Suprapubic skin (tissue), 4 donors: ENCODE measurements around the gene AHDC1. TPM values are rescaled to one million over a fixed set of nuclear protein-coding genes. Genes with fewer than 3 reads are reported as not detected.
A peak's percentile ranks its signal among the peaks of the same experiment; 100 is the strongest.

ENCODE experiments used
- DNase-seq, 2 donors: peaks; one replicate each; pipeline ENCODE4 v3.0.0-alpha.2; 2019; ENCODE audit warnings: low spot score in 2 of 2
- H3K27ac ChIP-seq: fragments of 200-600 bp; sonication (generic); one replicate; pipeline ENCODE4 v1.5.1; 2019
- H3K27me3 ChIP-seq: fragments of 200-600 bp; sonication (generic); one replicate; pipeline ENCODE4 v1.5.1; 2019
- H3K36me3 ChIP-seq: fragments of 200-600 bp; sonication (generic); one replicate; pipeline ENCODE4 v1.5.1; 2019
- H3K4me1 ChIP-seq: fragments of 200-600 bp; sonication (generic); one replicate; pipeline ENCODE4 v1.5.1; 2019
- H3K4me3 ChIP-seq: fragments of 200-600 bp; sonication (generic); one replicate; pipeline ENCODE4 v1.5.1; 2019; ENCODE audit warnings: mild to moderate bottlenecking
- H3K9me3 ChIP-seq: fragments of 200-600 bp; sonication (generic); one replicate; pipeline ENCODE4 v1.5.1; 2019
- EP300 ChIP-seq: sonication (generic); formaldehyde crosslinking; IDR thresholded peaks from one replicate; pipeline ENCODE4 v1.6.1; 2017; ENCODE audit warnings: antibody characterized with exemption
- POLR2A ChIP-seq, 2 donors: fragments of 450-650 bp; IDR thresholded peaks; one replicate each; pipeline ENCODE4 v1.6.1; 2017; ENCODE audit warnings: antibody characterized with exemption in 2 of 2, mild to moderate bottlenecking in 2 of 2, moderate library complexity in 2 of 2
- POLR2AphosphoS5 ChIP-seq, 3 donors: sonication (generic); formaldehyde crosslinking; IDR thresholded peaks; one replicate each; pipeline ENCODE4 v1.6.1; 2017; ENCODE audit warnings: antibody characterized with exemption in 3 of 3
- WGBS: methylation state at CpG from one replicate; pipeline ENCODE4 v1.1.5; 2018; 5-methylcytosine and 5-hydroxymethylcytosine counted together
- total RNA-seq, 4 donors: library from RNA; depleted of rRNA; stranded (reverse); fragments of >200 nt; gene quantifications; one replicate each; pipeline ENCODE4 v1.1.0, GENCODE V29; 2016
- TF ChIP-seq, protein P1 (sequence below), 2 donors: fragments of 200-600 bp in 1 of 2; fragments of 450-650 bp in 1 of 2; sonication (generic) in 1 of 2; IDR thresholded peaks; one replicate each; pipeline ENCODE4 v1.5.1; 2016 to 2019; ENCODE audit warnings: antibody characterized with exemption in 2 of 2, mild to moderate bottlenecking in 1 of 2, moderate library complexity in 1 of 2

Gene AHDC1
- total RNA-seq, 4 donors from 2014 or later: 46.7 to 103 (median 60.1) TPM

DNA sequence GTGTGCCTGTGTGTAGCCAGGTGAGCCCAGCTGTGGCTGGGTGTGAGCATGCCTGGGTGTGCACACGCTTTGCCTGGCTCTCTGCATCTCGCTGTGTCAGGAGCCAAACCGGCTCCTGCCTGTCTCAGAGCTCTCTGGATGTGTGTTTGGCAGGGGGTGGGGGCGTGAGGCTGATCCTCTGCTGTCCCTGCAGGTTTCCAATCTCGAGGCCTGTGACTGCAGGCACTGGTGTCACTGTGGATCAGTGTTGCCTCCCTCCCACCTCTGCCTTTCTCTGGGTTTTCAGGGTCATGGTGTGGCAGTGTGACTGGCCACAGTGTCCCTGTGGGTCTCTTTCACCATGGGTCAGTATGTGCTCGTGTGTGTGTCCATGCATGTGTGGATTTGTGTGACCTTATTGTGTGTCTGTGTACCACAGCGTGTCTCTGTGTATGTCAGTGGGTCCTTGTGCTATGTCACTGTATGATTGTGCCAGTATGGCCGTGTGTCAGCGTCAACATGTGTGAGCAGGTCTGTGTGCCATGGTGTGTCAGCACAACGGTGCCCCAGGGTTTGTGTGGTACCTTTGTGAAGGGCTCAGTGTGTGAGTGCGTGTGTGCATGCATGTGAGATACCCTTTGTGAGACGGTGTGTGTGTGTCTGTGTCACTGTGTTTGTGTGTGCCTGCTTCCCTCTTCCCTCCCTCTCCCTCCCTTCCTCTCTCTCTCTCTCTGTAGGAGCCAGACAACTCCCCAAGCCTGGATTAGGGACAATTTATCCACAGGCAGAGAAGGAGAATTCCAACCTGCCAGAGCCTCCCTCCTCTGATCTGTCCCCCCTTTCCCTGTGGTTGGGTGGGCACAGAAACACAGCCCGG is 43.4 kb downstream of the AHDC1 start:
- WGBS: 34% methylated on average over 10 of the region's 13 CpGs
- Histone ChIP-seq H3K36me3 (no peaks in the 10 kb centered on the region), H3K4me1 (peaks cover 99% of the 10 kb centered on the region), H3K9me3 (no peaks in the 10 kb centered on the region), H3K27me3 (no peaks in the 10 kb centered on the region), H3K27ac (peak overlapping the region; percentile 84), H3K4me3 (no peak overlapping the region)
- DNase-seq: no peak
- TF ChIP-seq, protein P1, sequence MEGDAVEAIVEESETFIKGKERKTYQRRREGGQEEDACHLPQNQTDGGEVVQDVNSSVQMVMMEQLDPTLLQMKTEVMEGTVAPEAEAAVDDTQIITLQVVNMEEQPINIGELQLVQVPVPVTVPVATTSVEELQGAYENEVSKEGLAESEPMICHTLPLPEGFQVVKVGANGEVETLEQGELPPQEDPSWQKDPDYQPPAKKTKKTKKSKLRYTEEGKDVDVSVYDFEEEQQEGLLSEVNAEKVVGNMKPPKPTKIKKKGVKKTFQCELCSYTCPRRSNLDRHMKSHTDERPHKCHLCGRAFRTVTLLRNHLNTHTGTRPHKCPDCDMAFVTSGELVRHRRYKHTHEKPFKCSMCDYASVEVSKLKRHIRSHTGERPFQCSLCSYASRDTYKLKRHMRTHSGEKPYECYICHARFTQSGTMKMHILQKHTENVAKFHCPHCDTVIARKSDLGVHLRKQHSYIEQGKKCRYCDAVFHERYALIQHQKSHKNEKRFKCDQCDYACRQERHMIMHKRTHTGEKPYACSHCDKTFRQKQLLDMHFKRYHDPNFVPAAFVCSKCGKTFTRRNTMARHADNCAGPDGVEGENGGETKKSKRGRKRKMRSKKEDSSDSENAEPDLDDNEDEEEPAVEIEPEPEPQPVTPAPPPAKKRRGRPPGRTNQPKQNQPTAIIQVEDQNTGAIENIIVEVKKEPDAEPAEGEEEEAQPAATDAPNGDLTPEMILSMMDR (IDR thresholded peaks at IDR 0.05): no peak
- TF ChIP-seq POLR2A (IDR thresholded peaks at IDR 0.05): no peak
- no peak for TF ChIP-seq EP300

DNA sequence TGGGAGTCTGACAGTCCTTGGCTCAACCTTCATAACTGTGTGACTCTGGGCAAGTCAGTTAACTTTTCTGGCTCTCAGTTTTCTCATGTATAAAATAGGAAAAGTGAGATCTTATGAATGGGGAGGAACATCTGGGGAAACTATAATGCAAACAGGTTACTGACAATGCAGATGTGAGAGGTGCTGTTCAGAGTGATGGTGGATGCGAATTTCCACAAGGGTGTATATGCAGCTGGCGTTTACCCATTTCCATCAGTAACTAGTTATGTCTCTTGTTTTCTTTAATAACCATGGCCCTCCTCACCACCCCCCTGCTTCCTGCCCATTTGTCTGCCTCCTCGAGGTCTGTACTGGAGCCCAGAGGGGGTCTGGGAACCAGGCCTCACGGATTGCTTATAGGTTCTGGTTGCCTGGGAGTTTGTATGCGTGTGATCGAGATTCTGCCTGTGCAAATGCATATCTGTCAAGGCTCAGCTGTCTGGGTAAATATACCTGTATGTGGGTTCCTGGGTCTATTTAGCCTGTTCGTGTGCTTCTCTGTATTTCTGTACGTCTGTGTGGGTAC is 44.4 kb downstream of the AHDC1 start:
- TF ChIP-seq EP300 (no peak), POLR2AphosphoS5 (IDR thresholded peaks at IDR 0.05) (no peak), POLR2A (IDR thresholded peaks at IDR 0.05) (no peak)
- TF ChIP-seq, protein P1 (IDR thresholded peaks at IDR 0.05): no peak
- Histone ChIP-seq H3K27ac (peak overlapping the region; percentile 84), H3K4me3 (no peak overlapping the region), H3K4me1 (peaks cover 99% of the 10 kb centered on the region), H3K9me3 (no peaks in the 10 kb centered on the region), H3K36me3 (no peaks in the 10 kb centered on the region), H3K27me3 (no peaks in the 10 kb centered on the region)
- no peak for DNase-seq
- WGBS: 60% methylated on average over 8 of the region's 8 CpGs

DNA sequence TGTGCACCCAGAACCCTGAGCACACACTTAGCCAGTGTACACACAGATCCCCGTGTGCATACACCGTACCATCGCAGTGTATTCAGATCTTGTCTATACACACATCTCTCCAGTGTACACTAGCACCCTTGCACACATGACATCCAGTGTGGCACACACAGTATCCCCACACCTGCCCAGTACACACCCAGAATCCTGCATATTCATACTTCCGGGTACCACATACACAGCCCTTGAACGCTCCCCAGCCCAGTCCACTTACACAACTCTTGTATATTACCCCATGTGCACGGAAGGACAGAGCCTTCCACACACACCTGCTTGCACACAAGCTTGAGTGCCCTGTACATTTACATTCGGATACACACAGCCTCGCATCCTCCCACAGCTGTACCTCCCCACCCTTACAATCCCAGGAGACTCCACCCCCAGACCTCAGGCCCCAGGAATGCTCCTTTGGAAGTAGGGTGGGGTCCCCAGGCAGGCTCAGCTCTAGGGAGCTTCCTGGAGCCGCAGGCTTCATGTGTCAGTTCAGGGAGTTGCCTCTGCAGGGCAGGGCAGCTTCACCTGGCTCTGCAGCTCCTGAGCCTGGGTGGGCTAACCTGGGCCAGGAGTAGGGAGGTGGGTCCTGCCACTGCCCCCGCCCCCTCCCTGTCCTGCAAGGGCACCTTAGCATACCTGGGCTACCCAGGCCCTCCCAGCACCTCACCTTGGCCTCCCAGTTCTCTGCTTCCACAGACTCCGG is 46.2 kb downstream of the AHDC1 start:
- TF ChIP-seq POLR2A (IDR thresholded peaks at IDR 0.05) (no peak), EP300 (no peak), POLR2AphosphoS5 (IDR thresholded peaks at IDR 0.05) (no peak)
- TF ChIP-seq, protein P1 (IDR thresholded peaks at IDR 0.05): no peak
- Histone ChIP-seq H3K36me3 (peaks cover 3% of the 10 kb centered on the region), H3K27me3 (no peaks in the 10 kb centered on the region), H3K4me1 (peaks cover 85% of the 10 kb centered on the region), H3K27ac (peak overlapping the region; percentile 82), H3K4me3 (no peak overlapping the region), H3K9me3 (no peaks in the 10 kb centered on the region)
- no peak for DNase-seq
- 41% methylated on average over 9 of the region's 11 CpGs for WGBS

DNA sequence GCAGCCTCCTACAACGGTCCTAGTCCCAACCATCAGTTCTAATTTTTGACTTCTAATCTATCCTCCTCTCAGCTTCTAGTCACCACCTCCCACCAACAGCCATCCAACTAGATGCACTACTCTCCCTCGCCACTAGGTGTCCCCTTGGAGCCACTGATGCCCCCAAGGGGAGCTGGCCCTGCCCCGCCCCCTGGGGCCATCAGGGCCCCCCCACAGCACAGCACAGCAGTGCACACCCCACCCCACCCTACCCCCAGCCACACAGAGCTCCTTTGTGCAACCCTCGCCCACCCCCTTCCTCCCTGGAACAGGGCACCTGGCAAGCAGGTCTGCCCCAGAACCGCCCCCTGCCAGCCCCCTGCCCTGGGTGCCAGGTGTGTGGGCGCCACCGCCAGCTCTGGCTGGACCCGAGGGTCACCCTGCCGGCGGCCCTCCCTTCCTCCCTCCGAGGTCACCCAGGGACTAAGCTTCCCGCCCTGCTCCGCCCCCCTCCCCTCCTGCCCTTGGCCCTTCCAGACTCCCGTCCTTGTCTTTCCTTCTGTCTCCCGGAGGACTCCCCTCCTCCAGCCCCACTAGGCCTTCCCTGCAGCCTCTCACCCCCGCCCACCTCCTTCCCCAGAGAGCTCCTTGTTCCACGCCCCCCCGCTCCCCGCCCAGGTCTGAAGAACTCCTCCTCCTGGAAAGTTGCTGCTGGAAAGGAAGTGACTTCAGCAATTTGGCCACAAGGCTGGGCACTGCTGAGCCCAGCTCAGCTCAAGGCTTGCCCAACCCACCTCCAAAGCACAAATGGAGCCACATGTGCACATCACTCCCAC is 47.0 kb downstream of the AHDC1 start:
- no peaks in the 10 kb centered on the region for H3K27me3 ChIP-seq
- peak; percentile 97 for DNase-seq
- H3K36me3 ChIP-seq: peaks cover 11% of the 10 kb centered on the region
- H3K4me1 ChIP-seq: peaks cover 77% of the 10 kb centered on the region
- H3K9me3 ChIP-seq: no peaks in the 10 kb centered on the region
- H3K27ac ChIP-seq: peak overlapping the region; percentile 82
- H3K4me3 ChIP-seq: peak overlapping the region; percentile 18
- TF ChIP-seq, protein P1 (IDR thresholded peaks at IDR 0.05): peak; percentile 82 to 93
- TF ChIP-seq POLR2AphosphoS5 (IDR thresholded peaks at IDR 0.05): no peak
- 10% methylated on average over 16 of the region's 19 CpGs for WGBS
